Measurements from ENCODE around the gene OR4E2. TPM values are rescaled to one million over a fixed set of nuclear protein-coding genes. Genes with fewer than 3 reads are reported as not detected.

Gene OR4E2
- total RNA-seq, 1 donor from 2014 or later: not detected

- H3K4me3 Mint-ChIP-seq (ENCODE audit: low read depth): no peak overlapping the region
- H3K4me1 Mint-ChIP-seq (ENCODE audit: low read depth): peaks cover 4% of the 10 kb centered on the region
- no peak for TF ChIP-seq CTCF (IDR thresholded peaks at IDR 0.05; ENCODE audit: unreplicated experiment)
- no peak for DNase-seq (ENCODE audit: low spot score, unreplicated experiment)
- no peaks in the 10 kb centered on the region for H3K27me3 Mint-ChIP-seq
- no peaks in the 10 kb centered on the region for H3K9me3 Mint-ChIP-seq (ENCODE audit: low read depth)
- no peaks in the 10 kb centered on the region for H3K36me3 Mint-ChIP-seq (ENCODE audit: insufficient read depth)
- peak overlapping the region; percentile 81 for H3K27ac Mint-ChIP-seq
These were observed 22.6 kb upstream of the OR4E2 start for GRCh38 chr14:21631084-21631483.

GRCh38 chr14:21634840-21635239, 18.8 kb upstream of the OR4E2 start, which contains the start of gene OR10G2:
Gene OR10G2, minus strand, starts transcription at chr14:21634940. Its CDS starts 98 bp downstream, at chr14:21634842.
- Mint-ChIP-seq H3K27ac (peak within 1 kb of the TSS; percentile 2), H3K36me3 (ENCODE audit: insufficient read depth) (no peaks in the 10 kb centered on the region), H3K4me3 (ENCODE audit: low read depth) (no peak within 1 kb of the TSS), H3K27me3 (no peaks in the 10 kb centered on the region), H3K4me1 (ENCODE audit: low read depth) (peaks cover 4% of the 10 kb centered on the region), H3K9me3 (ENCODE audit: low read depth) (no peaks in the 10 kb centered on the region)
- no peak for DNase-seq (ENCODE audit: low spot score, unreplicated experiment)
- TF ChIP-seq CTCF (IDR thresholded peaks at IDR 0.05; ENCODE audit: unreplicated experiment): no peak

- H3K27ac Mint-ChIP-seq: no peak overlapping the region
- no peak overlapping the region for H3K4me3 Mint-ChIP-seq (ENCODE audit: low read depth)
- TF ChIP-seq CTCF (IDR thresholded peaks at IDR 0.05; ENCODE audit: unreplicated experiment): no peak
- DNase-seq (ENCODE audit: low spot score, unreplicated experiment): no peak
- no peaks in the 10 kb centered on the region for H3K4me1 Mint-ChIP-seq (ENCODE audit: low read depth)
- no peaks in the 10 kb centered on the region for H3K36me3 Mint-ChIP-seq (ENCODE audit: insufficient read depth)
- no peaks in the 10 kb centered on the region for H3K27me3 Mint-ChIP-seq
- no peaks in the 10 kb centered on the region for H3K9me3 Mint-ChIP-seq (ENCODE audit: low read depth)
These were observed 11.0 kb upstream of the OR4E2 start for GRCh38 chr14:21642683-21643082.

DNA sequence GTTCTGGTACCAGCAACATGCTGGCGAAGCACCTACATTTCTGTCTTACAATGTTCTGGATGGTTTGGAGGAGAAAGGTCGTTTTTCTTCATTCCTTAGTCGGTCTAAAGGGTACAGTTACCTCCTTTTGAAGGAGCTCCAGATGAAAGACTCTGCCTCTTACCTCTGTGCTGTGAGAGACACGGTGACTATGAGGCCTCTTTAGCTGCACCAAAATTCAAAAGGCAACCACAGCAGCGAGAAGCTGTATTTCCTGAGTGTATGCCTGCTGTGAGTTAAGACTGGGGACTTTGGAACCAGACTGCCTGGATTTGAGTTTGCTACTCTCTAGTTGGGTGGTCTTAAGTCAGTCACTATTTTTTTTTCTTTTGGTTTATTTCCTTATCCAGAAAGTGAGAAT, 10.2 kb upstream of the OR4E2 start:
- Mint-ChIP-seq H3K4me3 (ENCODE audit: low read depth) (no peak overlapping the region), H3K27ac (no peak overlapping the region), H3K27me3 (no peaks in the 10 kb centered on the region), H3K9me3 (ENCODE audit: low read depth) (peaks cover 4% of the 10 kb centered on the region), H3K36me3 (ENCODE audit: insufficient read depth) (no peaks in the 10 kb centered on the region), H3K4me1 (ENCODE audit: low read depth) (no peaks in the 10 kb centered on the region)
- no peak for DNase-seq (ENCODE audit: low spot score, unreplicated experiment)
- TF ChIP-seq CTCF (IDR thresholded peaks at IDR 0.05; ENCODE audit: unreplicated experiment): no peak

DNA sequence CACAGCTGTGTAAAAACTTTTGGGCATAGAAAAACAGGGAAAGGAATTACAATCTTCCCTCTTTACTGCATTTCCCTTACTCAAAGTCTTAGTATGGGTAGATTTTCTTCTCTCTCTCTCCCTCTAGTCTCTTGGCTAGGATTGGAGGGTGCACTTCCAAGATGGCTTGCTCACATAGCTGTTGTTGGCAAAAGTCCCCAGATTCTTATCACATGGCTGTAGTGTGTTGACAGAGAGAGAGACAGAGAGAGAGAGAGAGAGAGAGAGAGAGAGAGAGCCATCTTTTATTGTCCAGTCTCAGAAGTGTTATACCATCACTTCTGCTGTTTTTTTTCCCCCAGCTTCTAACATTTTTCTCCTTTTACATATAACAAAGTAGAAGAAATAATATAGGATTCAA, 6.3 kb upstream of the OR4E2 start:
- no peak for TF ChIP-seq CTCF (IDR thresholded peaks at IDR 0.05; ENCODE audit: unreplicated experiment)
- Mint-ChIP-seq H3K4me1 (ENCODE audit: low read depth) (no peaks in the 10 kb centered on the region), H3K9me3 (ENCODE audit: low read depth) (peaks cover 5% of the 10 kb centered on the region), H3K27ac (no peak overlapping the region), H3K4me3 (ENCODE audit: low read depth) (no peak overlapping the region), H3K27me3 (no peaks in the 10 kb centered on the region), H3K36me3 (ENCODE audit: insufficient read depth) (no peaks in the 10 kb centered on the region)
- DNase-seq (ENCODE audit: low spot score, unreplicated experiment): no peak
